RPMI8226 (cell line): ENCODE data around the gene OBP2A.

Experiments used
- DNase-seq: peaks from one replicate; pipeline ENCODE4 v3.0.0-alpha.2; 2015

The OBP2A gene

GRCh38 chr9:135555203-135555602, 9.3 kb downstream of the OBP2A start:
- DNase-seq, result no peak

DNA sequence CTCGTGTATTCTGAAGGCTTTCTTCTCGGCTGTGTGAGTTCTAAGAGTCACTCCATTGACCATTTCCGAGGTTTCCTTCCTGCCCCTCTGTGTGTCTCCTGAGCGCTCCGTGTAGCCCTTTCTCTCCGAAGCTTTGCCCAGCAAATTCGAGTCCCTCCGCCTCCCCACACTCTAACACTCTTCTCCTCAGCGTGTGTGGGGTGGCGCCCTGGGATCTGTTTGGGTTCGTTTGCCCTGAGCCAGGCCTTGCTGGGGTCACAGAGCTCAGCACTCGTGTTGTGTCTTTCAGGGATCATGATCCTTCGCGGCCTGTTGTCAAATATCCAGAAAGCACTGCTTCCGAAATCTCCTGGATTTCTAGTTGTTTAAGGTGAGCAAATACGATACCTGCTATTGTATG, 10.0 kb downstream of the OBP2A start:
- no peak for DNase-seq

DNA sequence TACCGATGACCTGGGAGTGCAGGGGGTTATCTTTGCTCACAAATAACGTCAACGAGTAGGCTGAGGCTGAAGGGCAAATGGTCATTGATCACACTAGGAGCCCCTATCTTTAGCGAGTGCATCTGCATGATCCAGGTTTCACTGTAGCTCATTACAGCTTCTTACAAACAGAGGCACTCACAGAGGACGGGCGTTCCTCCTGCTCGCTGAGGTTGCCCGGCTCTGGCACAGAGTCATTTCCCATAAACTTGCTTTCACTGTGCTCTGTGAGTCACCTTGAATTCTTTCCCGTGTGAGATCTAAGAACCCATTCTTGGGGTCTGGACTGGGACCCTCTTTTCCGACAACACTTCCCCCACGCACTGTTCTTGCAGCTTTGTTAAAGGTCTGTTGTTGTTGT, 13.7 kb downstream of the OBP2A start:
- DNase-seq, result no peak

GRCh38 chr9:135561391-135562234, 15.7 kb downstream of the OBP2A start, which contains the start of gene PAEP:
PAEP (plus strand) TSS chr9:135561756.
- DNase-seq, result no peak

DNA sequence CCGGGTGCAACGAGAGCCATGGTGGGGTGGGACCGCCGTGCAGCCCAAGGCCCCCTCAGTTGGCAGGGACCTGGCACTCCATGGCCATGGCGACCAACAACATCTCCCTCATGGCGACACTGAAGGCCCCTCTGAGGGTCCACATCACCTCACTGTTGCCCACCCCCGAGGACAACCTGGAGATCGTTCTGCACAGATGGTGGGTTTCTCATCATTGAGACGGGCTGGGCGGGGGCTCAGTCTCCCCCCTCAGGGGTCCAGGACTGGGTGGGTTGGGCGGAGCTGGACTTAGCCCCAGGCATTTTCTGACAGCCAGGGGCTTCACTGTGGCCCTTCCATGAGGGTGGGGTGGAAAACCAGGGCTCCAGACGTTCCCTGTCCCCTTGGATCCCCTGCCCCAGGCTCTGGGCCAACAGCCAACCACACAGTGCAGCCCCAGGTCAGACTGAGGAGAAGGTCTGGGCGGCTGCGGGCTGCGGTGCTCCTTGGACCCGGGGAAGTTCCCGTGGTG, 16.4 kb downstream of the OBP2A start:
- DNase-seq, result no peak

- no peak for DNase-seq
These were observed 17.1 kb downstream of the OBP2A start for GRCh38 chr9:135563039-135563476.

GRCh38 chr9:135563858-135564257, 17.9 kb downstream of the OBP2A start:
- no peak for DNase-seq

GRCh38 chr9:135565141-135565628, 19.3 kb downstream of the OBP2A start:
- peak; percentile 74 for DNase-seq

GRCh38 chr9:135565636-135566035, 19.7 kb downstream of the OBP2A start:
- DNase-seq, result no peak

- peak; percentile 73 for DNase-seq
These were observed 20.6 kb downstream of the OBP2A start for GRCh38 chr9:135566552-135566951.

- no peak for DNase-seq
These were observed 21.4 kb downstream of the OBP2A start for GRCh38 chr9:135567311-135567710.

DNA sequence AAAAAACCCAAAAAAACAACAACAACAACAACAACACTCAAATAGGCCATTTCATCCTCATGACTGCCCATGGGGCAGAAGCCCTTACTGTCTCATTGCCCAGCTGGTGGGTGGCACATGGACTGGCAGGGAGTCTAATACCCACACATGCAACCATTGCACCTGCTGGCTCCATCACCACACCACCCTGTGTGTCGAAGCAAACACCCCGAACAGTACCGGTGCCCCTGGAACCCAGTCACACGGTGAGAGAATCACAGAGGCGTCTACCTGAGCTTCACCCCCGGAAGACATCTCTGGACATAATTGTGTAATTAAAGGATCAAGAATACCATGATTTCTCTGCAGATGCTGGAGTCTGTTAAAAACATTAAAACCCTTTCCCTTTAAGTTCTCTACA, 22.1 kb downstream of the OBP2A start:
- no peak for DNase-seq

- no peak for DNase-seq
These were observed 24.5 kb downstream of the OBP2A start for GRCh38 chr9:135570456-135570855.

- DNase-seq, result no peak
These were observed 26.3 kb downstream of the OBP2A start for GRCh38 chr9:135572233-135572632.

DNA sequence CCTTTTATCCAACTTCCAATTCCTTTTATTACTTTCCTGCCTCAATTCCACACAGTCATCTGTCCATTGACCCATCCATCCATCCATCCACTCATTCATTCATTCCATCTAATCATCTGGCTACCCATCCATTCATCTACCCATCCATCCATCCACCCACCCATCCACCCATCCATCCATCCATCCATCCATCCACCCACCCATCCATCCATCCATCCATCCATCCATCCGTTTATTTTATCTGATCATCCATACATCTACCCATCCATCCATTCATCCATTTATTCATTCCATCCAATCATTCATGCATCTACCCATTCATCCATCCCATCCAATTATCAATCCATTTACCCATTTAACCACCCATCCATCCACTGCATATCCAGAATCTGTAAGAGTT, 27.2 kb downstream of the OBP2A start:
- no peak for DNase-seq

GRCh38 chr9:135574331-135574730, 28.4 kb downstream of the OBP2A start:
- DNase-seq, result no peak

DNA sequence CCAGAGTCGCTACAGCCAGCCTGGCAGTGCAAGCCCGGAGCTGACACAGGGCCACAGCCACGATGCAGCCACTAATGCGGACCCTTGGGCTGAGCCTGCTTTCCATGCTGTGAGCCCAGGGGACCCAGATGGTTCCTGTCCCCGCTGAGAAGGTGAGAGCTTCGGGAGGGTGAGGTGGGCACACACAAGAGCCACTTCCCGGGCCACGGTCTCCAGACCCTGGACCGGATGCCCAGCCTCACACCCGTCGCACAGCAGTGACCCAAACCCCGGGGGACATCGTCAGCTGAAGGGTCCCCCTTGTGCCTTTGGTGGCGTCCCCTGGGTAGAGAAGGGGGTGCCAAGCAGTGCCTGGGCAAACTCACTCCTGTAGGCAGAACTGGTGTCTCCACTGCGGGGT, 29.0 kb downstream of the OBP2A start:
- no peak for DNase-seq

DNA sequence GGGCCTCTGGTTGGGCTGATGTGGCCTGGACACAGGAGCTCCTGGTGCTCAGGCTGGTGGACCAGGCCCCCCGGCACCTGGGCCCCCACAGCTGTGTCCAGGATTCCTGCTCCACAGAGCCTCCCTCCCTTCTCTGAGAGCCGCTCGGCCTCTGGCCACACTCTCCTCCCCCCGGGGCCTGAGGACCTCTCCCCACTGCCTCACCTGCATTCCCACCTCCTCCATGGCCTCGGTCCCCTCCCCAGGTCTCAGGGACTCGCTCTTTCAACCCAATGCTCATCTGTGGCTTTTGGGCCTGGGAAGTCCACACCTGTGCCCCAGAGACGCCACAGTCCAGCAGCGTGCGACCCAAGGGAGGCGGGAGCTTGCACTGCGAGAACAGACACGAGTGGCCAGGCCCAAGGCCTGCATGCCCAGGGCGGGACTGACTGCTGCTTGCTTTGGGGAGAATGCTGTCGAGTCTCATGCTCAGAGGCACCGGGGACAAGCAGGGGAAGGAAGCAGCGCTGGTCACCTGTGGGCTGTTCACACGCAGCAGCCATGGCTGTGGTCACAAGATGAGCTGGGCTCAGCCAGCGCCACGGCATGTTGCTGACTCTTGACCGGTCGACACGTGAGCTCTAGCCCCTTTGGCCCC, 30.2 kb downstream of the OBP2A start:
- no peak for DNase-seq

- no peak for DNase-seq
These were observed 31.3 kb downstream of the OBP2A start for GRCh38 chr9:135577256-135577655.

GRCh38 chr9:135579356-135579755, 33.4 kb downstream of the OBP2A start:
- DNase-seq, result no peak

DNA sequence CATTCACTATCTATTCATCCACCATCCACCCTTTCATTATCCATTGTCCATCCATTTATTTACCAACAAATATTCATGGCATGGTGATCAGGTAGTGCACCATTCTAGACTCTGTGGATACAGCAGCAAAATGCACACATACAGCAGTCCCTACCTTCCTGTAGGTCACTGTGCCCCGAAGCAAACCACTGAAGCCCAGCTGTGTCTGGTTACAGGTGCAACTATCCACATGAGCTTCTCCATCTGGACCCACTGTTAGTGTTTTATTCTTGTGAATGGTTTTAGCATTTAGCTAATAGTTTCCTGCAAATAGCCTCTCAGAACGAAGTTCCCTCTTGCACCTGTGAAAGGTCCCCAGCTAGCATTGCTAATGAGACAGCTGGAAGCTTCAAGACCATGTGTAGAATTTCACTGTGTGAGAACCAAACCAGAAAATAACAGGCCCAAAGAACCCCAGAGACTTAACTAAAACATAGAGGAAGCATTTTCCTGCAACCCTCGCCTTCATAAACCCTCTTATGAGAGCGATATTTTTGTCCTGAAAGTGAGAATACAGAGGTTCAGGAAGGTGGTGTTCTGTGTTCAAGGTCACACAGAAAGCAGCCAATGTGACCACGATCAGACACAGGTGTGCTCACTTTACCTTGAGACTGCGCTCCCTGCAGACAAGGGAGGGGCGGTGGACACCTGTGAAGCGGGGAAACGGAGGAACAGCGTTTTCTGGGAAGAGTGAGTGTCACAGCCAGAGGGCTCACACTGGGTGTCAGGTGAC, 34.1 kb downstream of the OBP2A start:
- peak; percentile 81 for DNase-seq

DNA sequence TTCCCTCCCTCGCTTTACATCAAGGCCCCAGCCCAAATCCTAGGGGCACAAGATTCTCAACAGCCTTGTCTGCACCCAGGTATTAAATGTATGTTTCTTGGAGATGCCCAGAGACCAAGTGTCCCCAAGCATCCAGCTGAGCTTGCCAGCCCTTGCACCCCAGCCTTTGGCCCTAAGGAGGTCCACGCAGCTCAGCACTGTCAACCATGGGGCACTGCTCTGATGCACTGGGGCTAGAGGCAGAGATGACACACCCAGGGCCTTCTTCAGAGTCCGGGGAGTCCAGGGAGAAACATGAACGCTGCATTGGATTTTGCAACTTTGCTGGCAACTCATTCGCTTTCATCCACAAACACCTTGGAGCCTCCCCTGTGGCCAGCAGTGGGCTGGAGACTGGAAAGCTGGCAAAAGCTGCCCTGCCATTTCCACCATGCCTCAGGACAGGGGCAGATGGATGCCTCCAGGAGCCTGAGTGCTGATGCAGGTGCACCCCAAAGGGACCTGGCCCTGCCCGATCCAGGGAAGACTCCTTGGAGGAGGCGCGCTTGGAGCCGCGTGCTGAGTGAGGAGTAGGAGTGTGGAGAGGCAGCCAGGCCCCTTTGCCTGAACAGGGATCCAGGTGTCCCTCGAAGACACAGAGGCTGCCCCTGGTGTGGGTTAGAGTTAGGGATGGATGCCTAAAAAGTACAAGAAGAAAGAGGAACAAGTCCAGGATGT, 34.9 kb downstream of the OBP2A start:
- DNase-seq, result peak; percentile 21
